Kidney (tissue), 14 donors: ENCODE results near the gene CHD1. TPM values are rescaled to one million over a fixed set of nuclear protein-coding genes. Genes with fewer than 3 reads are reported as not detected.

Experiments used
- DNase-seq, 5 donors: peaks; one replicate each; pipeline ENCODE4 v3.0.0-alpha.2; 2013 to 2020
- FAIRE-seq: peaks from 2 replicates; lab custom pipeline; 2012; peaks lifted over from hg19 to GRCh38; lab: Jason Lieb, UNC
- H3K27ac ChIP-seq, 2 donors: one replicate each; pipeline ENCODE4 v1.7.0; 2013; ENCODE audit warnings: low read depth in 2 of 2, low read length in 2 of 2, inconsistent platforms in 1 of 2
- H3K27me3 ChIP-seq: one replicate; pipeline ENCODE4 v1.7.1; 2013; ENCODE audit warnings: low read length, inconsistent platforms; ENCODE audit not compliant: control insufficient read depth, insufficient read depth
- H3K36me3 ChIP-seq, 3 donors: one replicate each; pipeline versions ENCODE4 v1.7.0 to v1.7.1; 2013; ENCODE audit warnings: low read length in 3 of 3, control low read depth in 1 of 3, inconsistent platforms in 1 of 3; ENCODE audit not compliant: insufficient read depth in 3 of 3, control insufficient read depth in 2 of 3
- H3K4me1 ChIP-seq, 3 donors: one replicate each; pipeline versions ENCODE4 v1.7.0 to v1.7.1; 2013; ENCODE audit warnings: low read length in 3 of 3, inconsistent platforms in 1 of 3, low read depth in 1 of 3; ENCODE audit not compliant: control insufficient read depth in 2 of 3, insufficient read depth in 2 of 3
- H3K4me3 ChIP-seq, 3 donors: one replicate each; pipeline versions ENCODE4 v1.7.0 to v1.8.1; 2013; ENCODE audit warnings: low read length in 3 of 3, control low read depth in 1 of 3, inconsistent platforms in 1 of 3
- H3K9ac ChIP-seq, 3 donors: one replicate each; pipeline versions ENCODE4 v1.7.0 to v1.7.1; 2013; ENCODE audit warnings: low read length in 3 of 3, control low read depth in 1 of 3, inconsistent platforms in 1 of 3
- H3K9me3 ChIP-seq, 3 donors: one replicate each; pipeline versions ENCODE4 v1.7.0 to v1.7.1; 2013; ENCODE audit warnings: low read length in 3 of 3, control low read depth in 1 of 3, inconsistent platforms in 1 of 3; ENCODE audit not compliant: control insufficient read depth in 2 of 3, insufficient read depth in 1 of 3
- CTCF ChIP-seq: IDR thresholded peaks from 3 replicates; pipeline ENCODE4 v1.5.1; 2012; ENCODE audit warnings: mild to moderate bottlenecking, moderate library complexity, borderline replicate concordance; ENCODE audit not compliant: insufficient read depth; ENCODE audit errors: extremely low read depth
- intact Hi-C: fragments of 100-400 bp; cut with DNase I; formaldehyde crosslinking; loops from one replicate; pipeline ENCODE4 v1.11.1; 2022
- polyA plus RNA-seq: library from polyadenylated mRNA; stranded (reverse); fragments of 350-450 nt; fragmentation: Illumina TruSeq; extraction: RNeasy Lipid Tissue Mini Kit (QIAGEN cat#74804); gene quantifications from one replicate; pipeline ENCODE4 v1.2.3, GENCODE V29; 2014; ENCODE audit warnings: low read depth, low replicate concordance; ENCODE audit not compliant: insufficient read depth
- total RNA-seq: library from RNA; stranded (reverse); fragmentation: NEBNext Ultra II Directional; extraction: Animal tissue kit (Norgen Biotek cat#: 25700); gene quantifications from one replicate; pipeline ENCODE4 v1.2.1, GENCODE V29; 2021
- donor health status: control.
- donor health status: control.
- donor health status: control.
- donor health status: control.
- donor health status: control.
- donor health status: DM: yes; HTN: yes; CAD: no.
- donor health status: Normal renal cell carcinoma (clear cell type).

CHD1 gene
- total and polyA plus RNA-seq, 2 donors from 2014 or later: 7.1 to 40.4 TPM

GRCh38 chr5:98902733-98903132 is 26.1 kb downstream of the CHD1 start:
- intact Hi-C loops: loop anchor here (10.0 kb wide), 1 partner anchor 152 kb away; no protein-coding TSS in a partner anchor
- H3K9ac ChIP-seq: no peak overlapping the region
- no peaks in the 10 kb centered on the region for H3K27me3 ChIP-seq
- no peak overlapping the region for H3K4me3 ChIP-seq
- no peak for TF ChIP-seq CTCF
- FAIRE-seq (no peak), DNase-seq (no peak)
- no peaks in the 10 kb centered on the region for H3K9me3 ChIP-seq
- H3K36me3 ChIP-seq: peaks cover 3 to 30% (median 13%) of the 10 kb centered on the region in 3 donors
- no peak overlapping the region for H3K27ac ChIP-seq
- H3K4me1 ChIP-seq: no peaks in the 10 kb centered on the region

GRCh38 chr5:98899456-98899855 is 29.4 kb downstream of the CHD1 start:
- Histone ChIP-seq H3K27me3 (no peaks in the 10 kb centered on the region), H3K9me3 (no peaks in the 10 kb centered on the region), H3K4me1 (no peaks in the 10 kb centered on the region), H3K27ac (no peak overlapping the region), H3K9ac (no peak overlapping the region), H3K36me3 (peaks cover 3 to 46% (median 26%) of the 10 kb centered on the region in 3 donors), H3K4me3 (no peak overlapping the region)
- TF ChIP-seq CTCF: no peak
- intact Hi-C loops: no loop called here
- no peak for DNase-seq
- FAIRE-seq: no peak

- TF ChIP-seq CTCF: no peak
- FAIRE-seq: no peak
- Histone ChIP-seq H3K9me3 (no peaks in the 10 kb centered on the region), H3K36me3 (peaks cover 3 to 44% (median 30%) of the 10 kb centered on the region in 3 donors), H3K27ac (no peak overlapping the region), H3K9ac (no peak overlapping the region), H3K4me3 (no peak overlapping the region), H3K27me3 (no peaks in the 10 kb centered on the region), H3K4me1 (no peaks in the 10 kb centered on the region)
- intact Hi-C loops: no loop called here
- no peak for DNase-seq
Observed at GRCh38 chr5:98898743-98899142, 30.1 kb downstream of the CHD1 start.

GRCh38 chr5:98891591-98891990 is 37.2 kb downstream of the CHD1 start:
- H3K4me3 ChIP-seq: no peak overlapping the region
- intact Hi-C loops: no loop called here
- H3K36me3 ChIP-seq: peaks cover 5 to 35% (median 17%) of the 10 kb centered on the region in 3 donors
- no peak overlapping the region for H3K27ac ChIP-seq
- H3K4me1 ChIP-seq: no peaks in the 10 kb centered on the region
- no peak for TF ChIP-seq CTCF
- DNase-seq (no peak), FAIRE-seq (peak; percentile 29)
- H3K9ac ChIP-seq: no peak overlapping the region
- no peaks in the 10 kb centered on the region for H3K9me3 ChIP-seq
- no peaks in the 10 kb centered on the region for H3K27me3 ChIP-seq
